ENCODE results near the gene CACNB1.

CACNB1 gene

GRCh38 chr17:39197380-39198185 lies at the start of gene CACNB1:
TSS of gene CACNB1 (minus strand) at chr17:39197669. CDS start at chr17:39197495, 174 bp downstream.
- peak; percentile 59 to 62 for DNase-seq

- no peak for DNase-seq
Observed at GRCh38 chr17:39246274-39246673, 48.8 kb upstream of the CACNB1 start.

GRCh38 chr17:39244600-39245570 lies 47.4 kb upstream of the CACNB1 start:
- DNase-seq = peak; percentile 55 to 61

GRCh38 chr17:39244016-39244599 lies 46.6 kb upstream of the CACNB1 start:
- DNase-seq = no peak

GRCh38 chr17:39243155-39243554 lies 45.7 kb upstream of the CACNB1 start:
- DNase-seq = no peak

- no peak for DNase-seq
Observed at GRCh38 chr17:39240631-39241030, 43.2 kb upstream of the CACNB1 start.

- no peak for DNase-seq
Observed at GRCh38 chr17:39239640-39240314, 42.3 kb upstream of the CACNB1 start.

GRCh38 chr17:39238311-39238972 lies 41.0 kb upstream of the CACNB1 start:
- no peak for DNase-seq

GRCh38 chr17:39237586-39237985 lies 40.1 kb upstream of the CACNB1 start:
- no peak for DNase-seq

GRCh38 chr17:39236981-39237441 lies 39.5 kb upstream of the CACNB1 start:
- DNase-seq = no peak

GRCh38 chr17:39236450-39236927 lies 39.0 kb upstream of the CACNB1 start:
- no peak for DNase-seq

GRCh38 chr17:39235555-39236449 lies 38.3 kb upstream of the CACNB1 start:
- DNase-seq = no peak

GRCh38 chr17:39231591-39232551 lies 34.4 kb upstream of the CACNB1 start:
- DNase-seq = no peak

GRCh38 chr17:39231091-39231561 lies 33.7 kb upstream of the CACNB1 start:
- DNase-seq = no peak

GRCh38 chr17:39230361-39230760 lies 32.9 kb upstream of the CACNB1 start:
- DNase-seq = no peak

GRCh38 chr17:39229274-39229913 lies 31.9 kb upstream of the CACNB1 start:
- DNase-seq = no peak

GRCh38 chr17:39227364-39227919 lies 30.0 kb upstream of the CACNB1 start:
- no peak for DNase-seq

- DNase-seq = peak in 1 of 2 donors; percentile 21
Observed at GRCh38 chr17:39225959-39226683, 28.7 kb upstream of the CACNB1 start.

Measured in hippocampal formation (tissue), 2 donors.